ENCODE results near the gene NAV2.

Gene NAV2

GRCh38 chr11:20045098-20045688 is 332.6 kb downstream of the NAV2 start:
- in situ Hi-C loops (cut with MboI; ENCODE audit: low pct_unique_long_range_greater_than_20kb, low sequenced_read_pairs) = no loop called here
- no peak for DNase-seq

DNA sequence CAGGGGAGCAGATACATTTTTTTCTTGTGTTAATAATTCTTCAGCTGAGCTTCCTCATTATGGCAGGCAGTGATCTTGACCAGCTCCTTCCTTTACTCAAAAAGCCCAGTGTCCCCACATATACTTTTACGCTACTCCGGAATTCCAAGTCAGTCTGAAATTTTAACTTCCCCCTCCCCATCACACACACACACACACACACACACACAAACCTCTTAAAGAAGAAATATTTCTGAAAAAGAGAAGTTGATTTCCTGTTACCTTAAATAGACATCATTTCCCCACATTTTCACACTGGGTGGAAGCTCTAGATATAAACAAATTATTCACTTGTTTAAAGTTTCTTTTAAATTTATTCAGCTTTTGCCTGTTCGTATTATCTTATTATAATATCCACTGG is 333.8 kb downstream of the NAV2 start:
- peak; percentile 42 for DNase-seq
- in situ Hi-C loops (cut with MboI; ENCODE audit: low pct_unique_long_range_greater_than_20kb, low sequenced_read_pairs) = no loop called here

- no peak for DNase-seq
- in situ Hi-C loops (cut with MboI; ENCODE audit: low pct_unique_long_range_greater_than_20kb, low sequenced_read_pairs) = no loop called here
Observed at GRCh38 chr11:20047006-20047768, 334.6 kb downstream of the NAV2 start.

GRCh38 chr11:20047769-20048154 is 335.1 kb downstream of the NAV2 start:
- in situ Hi-C loops (cut with MboI; ENCODE audit: low pct_unique_long_range_greater_than_20kb, low sequenced_read_pairs) = no loop called here
- no peak for DNase-seq

- no peak for DNase-seq
- in situ Hi-C loops (cut with MboI; ENCODE audit: low pct_unique_long_range_greater_than_20kb, low sequenced_read_pairs) = no loop called here
Observed at GRCh38 chr11:20048246-20048645, 335.6 kb downstream of the NAV2 start.

- DNase-seq = no peak
- in situ Hi-C loops (cut with MboI; ENCODE audit: low pct_unique_long_range_greater_than_20kb, low sequenced_read_pairs) = no loop called here
Observed at GRCh38 chr11:20048707-20049106, 336.1 kb downstream of the NAV2 start.

DNA sequence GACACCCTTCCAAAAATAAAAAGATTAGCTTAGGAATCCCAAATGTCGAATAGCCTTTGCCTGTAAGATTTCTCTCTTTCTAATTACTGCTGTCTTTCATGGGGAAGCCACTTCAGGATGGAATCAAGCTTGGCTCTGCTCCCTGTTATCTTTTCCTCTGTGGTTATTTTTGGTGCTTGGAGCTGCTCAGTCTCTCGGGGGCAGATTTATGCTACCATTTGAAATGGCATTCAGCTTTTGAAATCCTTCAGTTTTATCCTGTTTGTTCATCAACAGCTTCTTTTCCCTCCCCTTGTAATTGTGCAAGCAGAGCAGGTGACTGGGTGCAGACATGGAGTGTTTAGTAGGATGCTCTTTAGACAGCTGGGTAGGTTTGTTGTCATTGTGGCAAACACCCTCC is 336.6 kb downstream of the NAV2 start:
- no peak for DNase-seq
- in situ Hi-C loops (cut with MboI; ENCODE audit: low pct_unique_long_range_greater_than_20kb, low sequenced_read_pairs) = no loop called here

GRCh38 chr11:20050048-20050447 is 337.4 kb downstream of the NAV2 start:
- DNase-seq = no peak
- in situ Hi-C loops (cut with MboI; ENCODE audit: low pct_unique_long_range_greater_than_20kb, low sequenced_read_pairs) = no loop called here

GRCh38 chr11:20050551-20051333 is 338.1 kb downstream of the NAV2 start:
- in situ Hi-C loops (cut with MboI; ENCODE audit: low pct_unique_long_range_greater_than_20kb, low sequenced_read_pairs) = no loop called here
- no peak for DNase-seq

DNA sequence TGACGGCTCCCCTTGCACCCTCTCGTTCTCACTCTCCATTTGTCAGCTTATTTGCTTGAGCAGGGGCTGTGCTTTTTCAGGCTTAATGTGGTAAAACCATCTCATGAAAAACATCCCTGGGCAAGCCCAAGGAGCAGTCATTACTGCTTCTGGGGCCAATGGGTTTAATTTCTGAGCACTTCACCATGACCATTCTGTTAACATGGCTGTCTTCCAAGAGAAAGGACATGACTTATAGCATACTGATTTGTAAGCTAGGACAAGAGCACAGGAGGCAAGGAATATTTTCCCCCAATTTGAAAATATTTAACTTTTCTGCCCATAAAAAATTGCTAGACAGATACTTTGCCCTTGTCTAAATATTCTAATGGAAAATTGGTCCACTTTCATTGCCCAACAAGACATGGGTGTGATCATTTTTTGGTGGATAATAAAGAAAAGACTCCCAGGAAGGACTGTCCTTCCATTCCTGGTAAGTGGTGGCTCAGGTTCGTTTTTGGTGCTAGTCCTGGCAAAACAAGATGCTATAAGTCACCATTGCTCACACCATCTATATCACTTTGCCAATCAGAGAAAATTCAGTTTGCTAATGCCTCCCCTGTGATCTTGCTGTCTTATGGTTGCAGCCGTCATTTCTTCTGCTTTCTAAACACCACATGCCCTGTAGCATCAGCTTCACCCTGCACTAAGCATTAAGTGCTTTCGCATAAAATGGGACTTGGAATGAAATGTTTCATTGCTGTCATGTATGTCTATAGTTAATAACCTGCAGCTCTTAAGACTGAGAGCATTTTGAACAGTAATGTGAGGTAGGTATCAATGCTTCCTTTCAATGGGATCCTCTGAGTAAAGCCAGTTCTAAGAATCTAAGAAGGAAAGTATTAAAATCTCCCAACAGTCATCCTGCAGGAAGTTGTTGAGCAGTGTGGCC is 339.1 kb downstream of the NAV2 start:
- no peak for DNase-seq
- in situ Hi-C loops (cut with MboI; ENCODE audit: low pct_unique_long_range_greater_than_20kb, low sequenced_read_pairs) = no loop called here

DNA sequence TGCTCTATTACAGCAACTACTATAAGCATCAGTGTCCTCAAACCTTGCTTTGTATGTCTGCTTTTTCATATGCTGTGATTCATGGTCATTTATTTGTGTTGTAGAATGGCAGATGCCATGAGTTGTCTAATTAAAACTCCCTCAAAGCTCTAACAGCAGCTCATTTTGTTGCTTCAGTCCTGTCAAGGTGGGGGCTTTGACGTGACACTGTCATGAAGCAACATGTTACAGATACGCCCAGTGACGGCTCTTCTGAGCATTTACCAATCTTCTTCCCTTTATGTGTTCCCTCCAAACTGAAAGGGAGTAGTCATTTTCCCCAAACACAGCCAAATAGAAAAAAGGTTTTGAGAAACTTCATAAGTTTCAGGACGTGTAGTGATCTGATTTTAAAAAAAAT is 340.9 kb downstream of the NAV2 start:
- in situ Hi-C loops (cut with MboI; ENCODE audit: low pct_unique_long_range_greater_than_20kb, low sequenced_read_pairs) = no loop called here
- DNase-seq = no peak

DNA sequence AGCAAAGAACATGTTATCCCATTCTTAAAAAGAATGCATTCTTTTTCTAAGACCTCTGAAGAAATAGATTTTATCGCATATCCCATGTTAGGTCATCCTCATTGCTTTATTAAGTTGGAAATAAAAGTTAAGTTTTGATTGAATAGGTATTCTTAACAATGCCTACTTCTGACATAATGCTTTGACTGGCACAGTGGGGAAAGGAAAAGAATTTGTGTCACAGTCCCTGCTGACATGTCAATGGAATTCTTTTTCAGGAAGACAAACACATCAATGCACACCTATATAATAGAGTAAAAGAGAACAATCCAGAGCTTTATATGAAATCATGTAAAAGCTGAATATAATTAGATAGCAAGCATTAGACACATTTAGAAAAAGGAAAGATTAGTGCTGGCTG is 341.9 kb downstream of the NAV2 start:
- DNase-seq = no peak
- in situ Hi-C loops (cut with MboI; ENCODE audit: low pct_unique_long_range_greater_than_20kb, low sequenced_read_pairs) = no loop called here

- in situ Hi-C loops (cut with MboI; ENCODE audit: low pct_unique_long_range_greater_than_20kb, low sequenced_read_pairs) = no loop called here
- DNase-seq = no peak
Observed at GRCh38 chr11:20055312-20055711, 342.7 kb downstream of the NAV2 start.

- no peak for DNase-seq
- in situ Hi-C loops (cut with MboI; ENCODE audit: low pct_unique_long_range_greater_than_20kb, low sequenced_read_pairs) = no loop called here
Observed at GRCh38 chr11:20056109-20056949, 343.7 kb downstream of the NAV2 start.

DNA sequence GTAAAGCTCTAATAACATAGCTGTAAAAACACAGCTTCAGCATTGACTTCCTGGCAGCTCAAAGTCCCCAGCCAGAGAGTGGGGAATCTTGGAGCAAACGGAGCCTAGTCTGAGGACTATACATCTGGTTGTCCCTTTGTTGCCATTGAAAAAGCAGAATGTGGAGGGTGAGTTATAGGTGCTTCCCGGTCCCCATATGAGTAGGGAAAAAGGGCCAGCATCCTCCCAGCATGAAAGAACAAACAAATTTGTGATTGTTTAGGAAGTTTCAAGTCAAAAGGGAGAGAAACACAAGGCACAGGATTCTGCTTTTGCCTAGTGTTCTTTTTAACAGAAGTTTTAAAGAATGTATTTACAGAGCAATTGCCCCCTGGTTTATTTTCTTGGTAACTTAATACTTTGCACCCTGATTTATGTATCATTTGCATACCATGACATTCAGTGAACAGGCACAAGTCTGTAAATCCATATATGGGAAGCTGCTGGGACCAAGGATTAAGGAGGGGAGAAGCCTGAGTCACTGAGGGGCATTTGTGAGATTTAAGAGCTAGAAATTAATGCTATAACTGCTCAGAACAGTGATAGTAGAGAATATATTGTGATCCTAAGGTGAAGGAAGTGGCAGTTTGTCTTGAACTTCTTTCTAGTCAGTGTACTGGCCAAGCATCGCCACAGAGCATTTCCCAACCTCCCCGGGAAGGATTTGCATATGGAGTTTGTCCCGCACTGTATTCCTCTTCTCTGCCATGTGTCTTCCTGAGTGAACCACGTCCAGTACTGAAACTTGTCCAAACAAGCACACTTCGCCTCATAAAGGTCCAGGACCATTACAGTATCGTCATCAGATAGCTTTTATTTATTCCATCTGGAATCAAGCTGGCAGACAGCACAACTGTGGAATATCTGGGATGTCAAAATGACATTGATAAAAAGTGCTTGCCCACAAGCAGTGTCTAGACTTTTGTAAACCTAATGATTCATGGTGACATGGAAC is 344.6 kb downstream of the NAV2 start:
- no peak for DNase-seq
- in situ Hi-C loops (cut with MboI; ENCODE audit: low pct_unique_long_range_greater_than_20kb, low sequenced_read_pairs) = no loop called here

- in situ Hi-C loops (cut with MboI; ENCODE audit: low pct_unique_long_range_greater_than_20kb, low sequenced_read_pairs) = no loop called here
- no peak for DNase-seq
Observed at GRCh38 chr11:20058749-20059458, 346.3 kb downstream of the NAV2 start.

GRCh38 chr11:20059587-20060021 is 347.0 kb downstream of the NAV2 start:
- no peak for DNase-seq
- in situ Hi-C loops (cut with MboI; ENCODE audit: low pct_unique_long_range_greater_than_20kb, low sequenced_read_pairs) = no loop called here

Measured in KBM-7 (cell line).